Loucy (cell line): ENCODE results near the gene POLR2H.

Source experiments
- H2AFZ ChIP-seq: fragments of 200-600 bp; sonication (generic); 2 replicates; pipeline ENCODE4 v1.6.0; 2016; ENCODE audit warnings: antibody characterized with exemption, mild to moderate bottlenecking, low read length, moderate library complexity
- H3F3A ChIP-seq: fragments of 200-600 bp; 2 replicates; pipeline ENCODE4 v1.6.0; 2016; ENCODE audit warnings: antibody characterized with exemption, low read depth, mild to moderate bottlenecking
- H3K27me3 ChIP-seq: fragments of 200-600 bp; sonication (generic); 2 replicates; pipeline ENCODE4 v1.6.1; 2014; ENCODE audit warnings: low read length, mild to moderate bottlenecking; ENCODE audit not compliant: insufficient read depth, poor library complexity, severe bottlenecking
- H3K36me3 ChIP-seq: fragments of 200-600 bp; sonication (generic); 2 replicates; pipeline ENCODE4 v1.6.1; 2016; ENCODE audit warnings: low read length; ENCODE audit not compliant: insufficient read depth
- H3K4me1 ChIP-seq: fragments of 200-600 bp; sonication (generic); 2 replicates; pipeline ENCODE4 v1.5.1; 2014; ENCODE audit warnings: low read length, mild to moderate bottlenecking; ENCODE audit not compliant: insufficient read depth, poor library complexity, severe bottlenecking
- H3K4me2 ChIP-seq: fragments of 200-600 bp; sonication (generic); 2 replicates; pipeline ENCODE4 v1.6.0; 2014; ENCODE audit warnings: antibody characterized with exemption, low read length, low read depth, mild to moderate bottlenecking; ENCODE audit not compliant: poor library complexity, severe bottlenecking
- H3K4me3 ChIP-seq: fragments of 200-600 bp; sonication (generic); 2 replicates; pipeline ENCODE4 v1.5.1; 2014; ENCODE audit warnings: low read length, mild to moderate bottlenecking, mixed read lengths; ENCODE audit not compliant: poor library complexity, severe bottlenecking
- H3K79me2 ChIP-seq: fragments of 200-600 bp; sonication (generic); 2 replicates; pipeline ENCODE4 v1.6.1; 2014; ENCODE audit warnings: low read length; ENCODE audit not compliant: insufficient read depth
- H3K9ac ChIP-seq: fragments of 200-600 bp; sonication (generic); 2 replicates; pipeline ENCODE4 v1.6.0; 2014; ENCODE audit warnings: mild to moderate bottlenecking, low read depth, low read length, moderate library complexity; ENCODE audit not compliant: poor library complexity, severe bottlenecking
- H3K9me2 ChIP-seq: fragments of 200-600 bp; sonication (generic); replicated peaks from 2 replicates; pipeline ENCODE4 v1.6.1; 2016; ENCODE audit warnings: low read depth, low read length, mixed read lengths
- H3K9me3 ChIP-seq: fragments of 200-600 bp; sonication (generic); 2 replicates; pipeline ENCODE4 v1.6.1; 2014; ENCODE audit warnings: mild to moderate bottlenecking, antibody characterized with exemption, low read length, low read depth; ENCODE audit not compliant: insufficient read depth
- H4K20me1 ChIP-seq: fragments of 200-600 bp; sonication (generic); 2 replicates; pipeline ENCODE4 v1.6.0; 2014; ENCODE audit warnings: antibody characterized with exemption, low read length, mild to moderate bottlenecking; ENCODE audit not compliant: insufficient read depth, poor library complexity, severe bottlenecking
- EZH2phosphoT487 ChIP-seq: fragments of 200-600 bp; IDR thresholded peaks from 2 replicates; pipeline ENCODE4 v1.6.1; 2018; ENCODE audit warnings: antibody characterized with exemption, mild to moderate bottlenecking, moderate library complexity, borderline replicate concordance
- TF ChIP-seq, protein P1 (sequence below): fragments of 200-600 bp; sonication (generic); conservative IDR thresholded peaks from 2 replicates; pipeline ENCODE4 v1.5.1; 2014; ENCODE audit warnings: mild to moderate bottlenecking, antibody characterized with exemption, low read length

POLR2H gene

GRCh38 chr3:184415203-184415490 is 53.6 kb downstream of the POLR2H start:
- H3K36me3 ChIP-seq: no peaks in the 10 kb centered on the region
- H3K4me3 ChIP-seq: no peak overlapping the region

DNA sequence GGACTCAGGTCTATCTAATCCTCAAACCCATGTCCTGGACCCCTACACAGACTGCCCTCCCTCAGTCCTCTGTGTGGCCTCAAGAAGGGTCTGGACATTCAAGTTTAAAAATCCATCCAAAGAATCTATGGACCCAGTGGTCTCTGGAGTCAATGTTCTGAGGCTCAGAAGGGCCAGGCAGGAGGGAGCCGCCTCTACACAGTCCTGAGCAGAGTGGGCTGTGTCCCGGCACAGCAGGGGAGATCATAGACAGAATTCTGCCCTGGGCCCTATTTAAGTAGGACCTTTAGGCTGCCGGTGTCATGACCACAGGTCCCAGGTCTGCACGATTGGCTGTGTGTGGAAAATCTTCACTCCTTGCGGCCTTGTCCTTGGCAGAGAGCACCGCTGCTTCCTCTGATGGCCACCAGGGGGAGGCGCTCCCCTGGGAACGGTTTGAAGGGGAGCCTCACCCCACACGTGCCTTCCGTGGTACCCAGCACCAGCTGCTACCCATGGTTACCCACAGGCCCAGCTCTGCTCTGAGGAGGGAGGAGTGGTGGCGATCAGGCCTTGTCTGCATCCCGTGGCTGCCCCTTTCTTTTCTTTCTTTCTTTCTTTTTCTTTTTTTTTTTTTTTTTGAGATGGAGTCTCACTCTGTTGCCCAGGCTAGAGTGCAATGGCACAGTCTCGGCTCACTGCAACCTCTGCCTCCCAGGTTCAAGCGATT is 56.3 kb downstream of the POLR2H start:
- 0 out of 2 replicates have a peak overlapping the region, but pooled peaks have one; percentile 38 for H2AFZ ChIP-seq
- H3K4me1 ChIP-seq: no peaks in the 10 kb centered on the region
- no peaks in the 10 kb centered on the region for H3K27me3 ChIP-seq
- H3K9me3 ChIP-seq: 0 out of 2 replicates have a peak, but pooled peaks cover 2% of the 10 kb centered on the region
- no peak overlapping the region for H3K4me2 ChIP-seq
- TF ChIP-seq, protein P1, sequence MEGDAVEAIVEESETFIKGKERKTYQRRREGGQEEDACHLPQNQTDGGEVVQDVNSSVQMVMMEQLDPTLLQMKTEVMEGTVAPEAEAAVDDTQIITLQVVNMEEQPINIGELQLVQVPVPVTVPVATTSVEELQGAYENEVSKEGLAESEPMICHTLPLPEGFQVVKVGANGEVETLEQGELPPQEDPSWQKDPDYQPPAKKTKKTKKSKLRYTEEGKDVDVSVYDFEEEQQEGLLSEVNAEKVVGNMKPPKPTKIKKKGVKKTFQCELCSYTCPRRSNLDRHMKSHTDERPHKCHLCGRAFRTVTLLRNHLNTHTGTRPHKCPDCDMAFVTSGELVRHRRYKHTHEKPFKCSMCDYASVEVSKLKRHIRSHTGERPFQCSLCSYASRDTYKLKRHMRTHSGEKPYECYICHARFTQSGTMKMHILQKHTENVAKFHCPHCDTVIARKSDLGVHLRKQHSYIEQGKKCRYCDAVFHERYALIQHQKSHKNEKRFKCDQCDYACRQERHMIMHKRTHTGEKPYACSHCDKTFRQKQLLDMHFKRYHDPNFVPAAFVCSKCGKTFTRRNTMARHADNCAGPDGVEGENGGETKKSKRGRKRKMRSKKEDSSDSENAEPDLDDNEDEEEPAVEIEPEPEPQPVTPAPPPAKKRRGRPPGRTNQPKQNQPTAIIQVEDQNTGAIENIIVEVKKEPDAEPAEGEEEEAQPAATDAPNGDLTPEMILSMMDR: peak; percentile 90
- TF ChIP-seq EZH2phosphoT487: no peak
- no peaks in the 10 kb centered on the region for H3K36me3 ChIP-seq
- H3F3A ChIP-seq: no peaks in the 10 kb centered on the region
- no peak overlapping the region for H3K4me3 ChIP-seq
- H3K9ac ChIP-seq: no peak overlapping the region
- H3K9me2 ChIP-seq: no peaks in the 10 kb centered on the region
- H3K79me2 ChIP-seq: no peaks in the 10 kb centered on the region
- H4K20me1 ChIP-seq: no peaks in the 10 kb centered on the region

More at GRCh38 chr3:184415203-184415490, 53.6 kb downstream of the POLR2H start:
- Histone ChIP-seq H3K27me3 (no peaks in the 10 kb centered on the region), H3K79me2 (no peaks in the 10 kb centered on the region), H3K4me2 (no peak overlapping the region), H3K9ac (no peak overlapping the region), H3K9me2 (no peaks in the 10 kb centered on the region), H4K20me1 (no peaks in the 10 kb centered on the region), H3K4me1 (no peaks in the 10 kb centered on the region), H3K9me3 (no peaks in the 10 kb centered on the region), H2AFZ (no peak overlapping the region), H3F3A (no peaks in the 10 kb centered on the region)
- TF ChIP-seq EZH2phosphoT487: no peak
- TF ChIP-seq, protein P1: no peak
